CD4-positive, alpha-beta T cell treated with Interleukin-15 for 4 hours (primary cell): ENCODE results near the gene RELCH.

Source experiments
- DNase-seq: peaks from one replicate; pipeline ENCODE4 v3.0.0-alpha.2; 2020; ENCODE audit warnings: low spot score

The RELCH gene

GRCh38 chr18:62341473-62341872 lies 154.4 kb downstream of the RELCH start:
- no peak for DNase-seq

DNA sequence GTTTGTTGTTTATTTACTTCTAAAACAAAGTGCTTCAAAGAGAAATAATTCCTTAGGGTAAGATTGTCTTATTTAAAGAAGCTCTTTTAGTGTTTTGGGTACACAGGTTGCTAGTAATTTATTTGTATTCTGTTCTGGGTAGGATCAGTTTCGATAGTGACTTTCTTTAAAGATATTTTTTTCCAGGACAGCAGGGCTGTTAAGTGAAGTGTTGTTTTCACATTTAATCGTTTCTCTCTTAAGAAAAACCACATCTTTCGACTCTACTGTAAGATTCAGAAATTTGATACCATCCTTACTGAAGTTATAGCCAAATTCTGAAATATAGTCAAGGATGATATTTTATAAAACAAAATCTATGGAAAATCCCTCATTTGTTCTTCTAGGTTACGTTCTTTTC lies 155.8 kb downstream of the RELCH start:
- no peak for DNase-seq

DNA sequence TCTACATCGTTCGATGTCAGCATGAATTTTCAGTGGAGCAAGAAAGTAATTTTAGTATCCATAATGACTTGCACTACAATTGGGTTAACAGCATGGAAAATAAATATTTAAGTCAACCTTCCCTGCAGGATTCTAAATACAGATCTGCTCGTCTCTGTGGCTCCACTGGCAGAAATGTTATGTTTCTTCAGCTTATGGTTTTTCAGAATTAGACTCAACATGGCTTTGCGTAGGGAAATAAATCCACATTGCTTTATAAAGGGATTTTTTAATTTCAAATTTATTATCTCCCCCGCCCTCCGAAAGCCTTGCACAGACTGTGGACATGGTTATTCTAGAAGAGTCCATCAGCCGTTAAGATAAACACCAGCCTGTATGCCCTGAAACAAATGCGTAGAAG lies 156.3 kb downstream of the RELCH start:
- DNase-seq, result no peak

- no peak for DNase-seq
These were observed 158.9 kb downstream of the RELCH start for GRCh38 chr18:62345909-62346308.

DNA sequence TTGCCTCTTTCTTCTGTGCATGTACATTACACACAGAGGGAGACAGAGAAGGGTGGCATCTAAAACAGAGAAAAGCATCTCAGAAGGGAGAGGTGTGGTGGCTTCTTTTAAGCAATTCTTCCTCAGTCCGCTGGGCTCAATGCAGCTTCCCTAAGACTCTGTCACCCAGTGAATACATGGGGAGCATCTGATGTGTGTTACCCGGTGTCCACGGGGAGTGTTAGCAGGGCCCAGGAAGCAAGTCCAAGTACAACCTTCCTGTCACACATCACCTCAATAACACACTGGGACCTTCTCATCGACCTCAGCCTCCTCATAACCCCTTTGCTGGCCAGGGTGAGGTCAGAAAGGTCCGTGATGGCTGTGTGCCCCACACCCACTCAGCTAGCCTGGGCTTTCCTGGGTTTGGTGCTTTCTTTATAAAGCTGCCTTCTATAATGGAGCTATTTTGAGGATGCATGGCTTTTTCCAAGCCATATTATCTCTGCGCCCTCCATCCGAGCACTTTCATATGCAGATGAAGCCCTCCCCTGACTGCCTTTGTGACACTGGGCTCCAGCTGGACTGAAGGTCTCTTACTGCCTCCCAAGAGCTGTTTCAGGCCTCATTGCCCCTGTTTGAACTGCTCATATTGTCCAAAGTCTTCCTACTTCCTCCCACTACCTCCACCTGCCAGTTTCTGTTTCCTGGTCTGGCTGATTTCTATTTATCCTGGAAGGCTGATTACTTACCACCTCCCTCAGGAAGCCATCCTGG lies 159.5 kb downstream of the RELCH start:
- DNase-seq, result no peak

DNA sequence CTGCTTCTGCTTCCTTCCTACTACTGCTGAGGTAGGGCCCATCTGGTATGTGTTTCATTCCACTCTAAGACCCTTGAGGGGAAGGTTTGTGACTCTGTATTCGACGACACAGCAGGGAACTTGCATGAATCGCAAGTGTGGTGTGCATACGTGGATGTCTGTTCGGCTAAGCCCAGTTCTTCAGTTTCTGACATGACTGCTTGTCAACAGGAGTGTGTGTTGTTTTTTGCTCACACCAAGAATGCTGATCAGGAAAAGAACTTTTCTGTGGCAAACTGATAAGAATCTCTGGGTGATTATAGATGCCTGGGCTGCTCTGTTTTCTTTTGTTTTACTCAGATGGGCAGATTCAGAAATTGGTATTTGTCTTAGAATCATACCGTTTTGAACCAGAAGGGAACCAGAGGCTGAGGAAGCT lies 160.0 kb downstream of the RELCH start:
- no peak for DNase-seq

DNA sequence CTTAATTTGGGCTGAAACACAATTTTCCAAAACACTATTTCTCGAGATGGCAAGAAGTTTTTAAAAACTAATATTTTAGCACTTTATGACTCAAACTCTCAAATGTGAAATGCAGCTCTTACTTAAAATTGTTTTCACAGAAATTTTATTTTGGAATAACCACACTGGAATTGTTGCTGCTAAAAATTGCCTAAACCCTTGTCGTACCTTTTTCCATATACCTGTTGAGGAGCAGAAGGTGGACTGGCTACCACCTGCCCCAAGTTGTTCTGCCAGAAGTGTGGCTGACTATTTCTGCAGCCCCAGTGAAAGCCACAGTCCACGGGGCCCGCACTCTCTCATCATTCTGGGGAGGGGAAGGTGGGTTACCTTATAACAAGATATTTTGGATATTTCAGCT lies 161.4 kb downstream of the RELCH start:
- DNase-seq, result no peak

DNA sequence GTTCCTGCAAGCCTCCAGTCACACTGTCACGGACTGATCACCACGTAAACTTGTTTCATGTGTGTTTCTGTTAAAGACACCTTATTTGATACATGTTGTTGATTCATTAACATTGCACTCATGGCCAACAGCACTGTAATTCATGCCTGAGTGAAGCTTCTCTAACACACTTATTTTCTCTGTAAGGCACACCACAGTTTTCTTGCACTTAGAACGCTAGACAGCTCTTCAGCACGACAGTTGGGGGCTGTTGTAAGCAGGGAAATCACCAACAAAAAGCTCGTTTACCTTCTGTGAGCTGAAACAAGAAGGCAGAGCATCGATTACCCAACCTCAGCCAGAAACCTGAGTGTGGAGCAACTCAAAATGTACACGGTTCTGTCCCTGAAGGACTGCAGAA lies 166.1 kb downstream of the RELCH start:
- no peak for DNase-seq

DNA sequence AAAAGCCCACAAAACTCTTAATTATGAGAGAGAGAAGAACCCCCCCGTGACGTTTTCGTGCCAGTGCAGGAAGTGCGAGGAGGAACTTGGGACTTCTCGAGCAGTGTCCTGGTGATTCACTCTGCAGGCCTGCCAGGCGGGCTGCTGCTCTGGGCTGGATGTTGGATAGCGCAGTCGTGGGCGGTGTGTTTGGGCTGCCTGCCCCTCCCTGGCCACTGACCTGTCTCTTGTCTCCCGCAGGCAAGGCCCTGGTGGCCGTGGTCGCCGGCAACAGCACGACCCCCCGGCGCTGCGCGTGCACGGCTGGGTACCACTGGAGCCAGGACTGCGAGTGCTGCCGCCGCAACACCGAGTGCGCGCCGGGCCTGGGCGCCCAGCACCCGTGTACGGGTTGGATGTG lies 167.1 kb downstream of the RELCH start:
- no peak for DNase-seq

DNA sequence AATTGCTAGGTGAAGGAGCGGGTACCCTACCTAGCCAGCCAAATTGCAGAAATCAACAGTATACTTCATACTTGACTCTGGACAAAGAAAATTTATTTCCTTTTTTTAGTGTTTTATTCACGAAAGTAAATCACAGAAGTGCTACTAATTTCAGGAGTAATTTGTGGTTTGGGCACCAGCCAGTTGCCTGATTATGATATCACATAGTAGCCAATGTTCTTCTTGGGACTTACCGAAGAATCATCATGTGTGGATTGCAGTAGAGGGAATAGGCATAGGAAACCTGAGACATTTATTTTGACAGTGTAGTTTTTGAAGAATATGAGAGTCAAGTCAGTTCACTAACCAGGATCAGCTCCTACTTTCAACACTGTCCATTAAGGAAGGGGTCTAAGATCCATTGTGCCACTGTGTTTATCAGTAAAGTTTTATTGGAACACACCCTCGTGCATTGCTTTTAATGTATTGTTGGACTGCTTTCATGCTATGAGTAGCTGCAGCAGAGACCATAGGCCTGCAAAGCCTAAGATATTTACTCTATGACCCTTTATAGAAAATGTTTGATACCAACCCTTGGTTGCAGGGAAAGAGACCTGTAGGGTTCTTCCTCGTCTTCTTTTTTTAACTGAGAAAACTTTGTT lies 170.1 kb downstream of the RELCH start:
- no peak for DNase-seq
